BLaER1 (cell line): ENCODE measurements around the gene IL36RN.

Experiments
- H3K27ac ChIP-seq: shearing (Covaris generic); formaldehyde crosslinking; 2 replicates; pipeline ENCODE4 v1.8.1; 2022
- H3K27me3 ChIP-seq: shearing (Covaris generic); formaldehyde crosslinking; 2 replicates; pipeline ENCODE4 v1.8.1; 2022
- H3K36me3 ChIP-seq: shearing (Covaris generic); formaldehyde crosslinking; 2 replicates; pipeline ENCODE4 v1.8.1; 2022
- H3K4me1 ChIP-seq: shearing (Covaris generic); formaldehyde crosslinking; 2 replicates; pipeline ENCODE4 v1.8.1; 2022
- H3K4me2 ChIP-seq: shearing (Covaris generic); formaldehyde crosslinking; 2 replicates; pipeline ENCODE4 v1.8.1; 2022
- H3K4me3 ChIP-seq: shearing (Covaris generic); formaldehyde crosslinking; 2 replicates; pipeline ENCODE4 v1.8.1; 2022
- H3K9ac ChIP-seq: shearing (Covaris generic); formaldehyde crosslinking; 2 replicates; pipeline ENCODE4 v1.8.1; 2022
- H3K9me3 ChIP-seq: shearing (Covaris generic); formaldehyde crosslinking; 2 replicates; pipeline ENCODE4 v1.8.1; 2022
- H4K20me1 ChIP-seq: shearing (Covaris generic); formaldehyde crosslinking; 2 replicates; pipeline ENCODE4 v1.8.1; 2022
- Cebpa-rat ChIP-seq: shearing (Covaris generic); IDR thresholded peaks from 2 replicates; pipeline ENCODE4 v1.8.1; 2022

IL36RN gene

DNA sequence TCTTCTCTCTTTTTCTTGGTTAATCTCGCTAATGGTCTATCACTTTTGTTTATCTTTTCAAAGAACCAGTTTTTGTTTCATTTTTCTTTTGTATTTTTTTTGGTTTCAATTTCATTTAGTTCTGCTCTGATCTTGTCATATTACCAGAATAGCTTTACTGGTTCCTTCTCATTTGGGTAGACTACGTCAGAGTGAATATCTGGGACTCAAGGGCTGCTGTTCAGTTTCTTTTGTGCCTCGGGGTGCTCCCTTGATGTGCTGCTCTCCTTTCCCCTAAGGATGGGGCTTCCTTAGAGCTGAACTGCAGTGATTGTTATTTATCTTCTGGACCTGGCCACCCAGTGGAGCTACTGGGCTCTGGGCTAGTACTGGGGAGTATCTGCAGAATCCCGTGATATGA is 39.0 kb downstream of the IL36RN start:
- peaks cover 16% of the 10 kb centered on the region for H3K9me3 ChIP-seq
- no peak overlapping the region for H3K9ac ChIP-seq
- no peaks in the 10 kb centered on the region for H3K4me1 ChIP-seq
- H3K36me3 ChIP-seq: no peaks in the 10 kb centered on the region
- no peak overlapping the region for H3K4me3 ChIP-seq
- no peak overlapping the region for H3K4me2 ChIP-seq
- no peak for TF ChIP-seq Cebpa-rat
- H4K20me1 ChIP-seq: no peaks in the 10 kb centered on the region
- no peaks in the 10 kb centered on the region for H3K27me3 ChIP-seq
- no peak overlapping the region for H3K27ac ChIP-seq

- Histone ChIP-seq H3K4me2 (no peak overlapping the region), H3K27me3 (no peaks in the 10 kb centered on the region), H4K20me1 (no peaks in the 10 kb centered on the region), H3K27ac (no peak overlapping the region), H3K4me1 (no peaks in the 10 kb centered on the region), H3K9me3 (peaks cover 16% of the 10 kb centered on the region), H3K36me3 (no peaks in the 10 kb centered on the region), H3K4me3 (no peak overlapping the region), H3K9ac (no peak overlapping the region)
- no peak for TF ChIP-seq Cebpa-rat
These were observed 39.5 kb downstream of the IL36RN start for GRCh38 chr2:113098532-113098931.

DNA sequence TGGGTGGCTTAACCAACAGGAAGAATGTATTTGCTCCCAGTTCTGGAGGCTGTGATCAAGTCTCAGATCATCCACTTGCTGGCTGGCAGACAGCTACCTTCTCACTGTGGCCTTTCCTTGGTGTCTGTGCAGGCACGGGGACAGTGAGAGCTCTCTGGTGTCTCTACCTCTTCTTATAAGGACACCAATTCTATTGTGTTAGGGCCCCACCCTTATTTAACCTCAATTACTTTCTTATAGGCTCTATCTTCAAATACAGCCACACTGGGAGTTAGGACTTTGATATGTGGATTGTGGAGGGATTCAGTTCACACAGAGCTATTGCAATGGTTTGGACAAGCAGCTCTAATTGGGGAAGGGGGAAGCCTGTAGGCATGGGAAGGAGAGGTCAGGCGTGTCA is 43.1 kb downstream of the IL36RN start:
- Histone ChIP-seq H3K27me3 (no peaks in the 10 kb centered on the region), H3K27ac (no peak overlapping the region), H3K9ac (no peak overlapping the region), H4K20me1 (no peaks in the 10 kb centered on the region), H3K9me3 (peaks cover 11% of the 10 kb centered on the region), H3K4me1 (no peaks in the 10 kb centered on the region), H3K4me3 (no peak overlapping the region), H3K4me2 (no peak overlapping the region), H3K36me3 (no peaks in the 10 kb centered on the region)
- no peak for TF ChIP-seq Cebpa-rat

DNA sequence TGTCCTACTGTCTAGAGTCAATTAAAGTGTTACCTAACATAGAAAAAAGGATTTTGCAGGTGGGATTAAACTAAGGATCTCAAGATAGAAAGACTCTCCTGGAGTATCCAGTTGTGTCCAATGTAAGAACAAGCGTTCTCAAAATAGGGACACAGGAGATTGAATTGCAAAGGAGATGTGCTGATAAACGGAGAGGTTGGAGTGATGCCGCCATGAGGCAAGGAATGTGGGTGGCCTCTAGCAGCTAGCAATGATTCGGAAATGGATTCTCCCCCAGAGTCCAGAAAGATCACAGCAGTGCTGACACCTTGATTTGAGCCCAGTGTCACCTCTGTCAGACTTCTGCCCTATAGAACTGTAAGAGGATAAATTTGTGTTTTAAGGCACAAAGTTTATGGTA is 44.3 kb downstream of the IL36RN start:
- no peak for TF ChIP-seq Cebpa-rat
- peaks cover 6% of the 10 kb centered on the region for H3K9me3 ChIP-seq
- no peaks in the 10 kb centered on the region for H3K4me1 ChIP-seq
- no peaks in the 10 kb centered on the region for H3K27me3 ChIP-seq
- H3K4me2 ChIP-seq: no peak overlapping the region
- H3K4me3 ChIP-seq: no peak overlapping the region
- H3K27ac ChIP-seq: no peak overlapping the region
- H4K20me1 ChIP-seq: no peaks in the 10 kb centered on the region
- no peak overlapping the region for H3K9ac ChIP-seq
- no peaks in the 10 kb centered on the region for H3K36me3 ChIP-seq

GRCh38 chr2:113104054-113104611 is 45.1 kb downstream of the IL36RN start:
- Histone ChIP-seq H3K36me3 (no peaks in the 10 kb centered on the region), H3K4me3 (no peak overlapping the region), H3K9ac (no peak overlapping the region), H4K20me1 (no peaks in the 10 kb centered on the region), H3K4me1 (peaks cover 6% of the 10 kb centered on the region), H3K4me2 (no peak overlapping the region), H3K9me3 (peaks cover 4% of the 10 kb centered on the region), H3K27me3 (no peaks in the 10 kb centered on the region), H3K27ac (no peak overlapping the region)
- no peak for TF ChIP-seq Cebpa-rat

GRCh38 chr2:113105047-113105785 is 46.2 kb downstream of the IL36RN start:
- peaks cover 6% of the 10 kb centered on the region for H3K4me1 ChIP-seq
- no peaks in the 10 kb centered on the region for H3K9me3 ChIP-seq
- no peak overlapping the region for H3K4me3 ChIP-seq
- no peaks in the 10 kb centered on the region for H3K36me3 ChIP-seq
- TF ChIP-seq Cebpa-rat: no peak
- no peak overlapping the region for H3K27ac ChIP-seq
- H4K20me1 ChIP-seq: no peaks in the 10 kb centered on the region
- no peak overlapping the region for H3K9ac ChIP-seq
- no peak overlapping the region for H3K4me2 ChIP-seq
- no peaks in the 10 kb centered on the region for H3K27me3 ChIP-seq

GRCh38 chr2:113111121-113111520 is 52.1 kb downstream of the IL36RN start:
- H3K9me3 ChIP-seq: no peaks in the 10 kb centered on the region
- H3K9ac ChIP-seq: no peak overlapping the region

GRCh38 chr2:113111823-113112287 is 52.9 kb downstream of the IL36RN start:
- H3K36me3 ChIP-seq: no peaks in the 10 kb centered on the region
- H3K4me2 ChIP-seq: no peak overlapping the region
- H3K9ac ChIP-seq: no peak overlapping the region
- peaks cover 24% of the 10 kb centered on the region for H3K4me1 ChIP-seq
- no peaks in the 10 kb centered on the region for H3K9me3 ChIP-seq
- no peaks in the 10 kb centered on the region for H3K27me3 ChIP-seq
- H3K4me3 ChIP-seq: no peak overlapping the region
- no peak for TF ChIP-seq Cebpa-rat
- no peak overlapping the region for H3K27ac ChIP-seq
- no peaks in the 10 kb centered on the region for H4K20me1 ChIP-seq

More at GRCh38 chr2:113111121-113111520, 52.1 kb downstream of the IL36RN start:
- TF ChIP-seq Cebpa-rat: no peak
- H4K20me1 ChIP-seq: no peaks in the 10 kb centered on the region
- H3K27me3 ChIP-seq: no peaks in the 10 kb centered on the region
- no peak overlapping the region for H3K4me2 ChIP-seq
- no peak overlapping the region for H3K4me3 ChIP-seq
- H3K36me3 ChIP-seq: no peaks in the 10 kb centered on the region
- peaks cover 17% of the 10 kb centered on the region for H3K4me1 ChIP-seq
- H3K27ac ChIP-seq: no peak overlapping the region

GRCh38 chr2:113112441-113112840 is 53.4 kb downstream of the IL36RN start:
- H3K4me3 ChIP-seq: no peak overlapping the region
- H3K9me3 ChIP-seq: no peaks in the 10 kb centered on the region
- no peaks in the 10 kb centered on the region for H3K27me3 ChIP-seq
- H3K27ac ChIP-seq: no peak overlapping the region
- H3K9ac ChIP-seq: no peak overlapping the region
- H3K4me2 ChIP-seq: no peak overlapping the region
- H4K20me1 ChIP-seq: no peaks in the 10 kb centered on the region
- TF ChIP-seq Cebpa-rat: no peak
- no peaks in the 10 kb centered on the region for H3K36me3 ChIP-seq
- peaks cover 28% of the 10 kb centered on the region for H3K4me1 ChIP-seq

GRCh38 chr2:113112871-113113270 is 53.9 kb downstream of the IL36RN start:
- Histone ChIP-seq H4K20me1 (no peaks in the 10 kb centered on the region), H3K4me2 (no peak overlapping the region), H3K36me3 (no peaks in the 10 kb centered on the region), H3K4me1 (peaks cover 28% of the 10 kb centered on the region), H3K4me3 (no peak overlapping the region), H3K27ac (no peak overlapping the region), H3K9ac (no peak overlapping the region), H3K27me3 (no peaks in the 10 kb centered on the region), H3K9me3 (no peaks in the 10 kb centered on the region)
- TF ChIP-seq Cebpa-rat: no peak
